GM10847 (cell line): ENCODE data around the gene ST7.

Source experiments
- POLR2A ChIP-seq: IDR thresholded peaks from 2 replicates; pipeline ENCODE4 v1.6.1; 2011; ENCODE audit not compliant: insufficient read length; ENCODE audit errors: extremely low read depth

ST7 gene

DNA sequence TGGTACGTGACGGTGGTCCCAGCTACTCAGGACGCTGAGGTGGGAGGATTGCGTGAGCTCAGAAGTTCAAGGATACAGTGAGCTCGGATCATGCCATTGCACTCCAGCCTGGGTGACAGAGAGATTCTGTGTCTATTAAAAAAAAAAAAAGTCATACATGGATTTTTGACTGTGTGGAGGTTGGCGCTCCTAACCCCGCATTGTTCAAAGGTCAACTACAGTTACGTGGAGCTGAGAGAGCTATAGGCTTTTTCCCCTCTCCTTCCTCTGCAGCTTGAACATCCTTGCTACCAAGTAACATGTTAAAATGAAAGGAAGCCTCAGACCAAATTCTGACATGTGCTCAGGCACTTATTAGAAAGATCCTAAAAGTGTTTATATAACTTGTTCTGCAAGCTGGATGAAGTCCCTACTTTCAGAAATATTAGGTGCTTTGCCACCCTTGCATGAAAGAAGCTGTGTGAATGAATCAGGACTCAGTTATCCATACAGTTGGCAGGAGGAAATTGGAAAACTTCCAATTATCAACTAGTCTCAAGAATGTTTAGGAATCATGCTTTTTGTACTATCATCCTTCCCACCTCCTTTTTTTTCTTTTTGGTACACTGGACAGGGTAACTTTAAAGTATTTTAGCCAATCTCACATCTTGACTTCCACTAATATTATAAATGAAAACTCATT is 12.5 kb upstream of the ST7 start:
- TF ChIP-seq POLR2A, result no peak

DNA sequence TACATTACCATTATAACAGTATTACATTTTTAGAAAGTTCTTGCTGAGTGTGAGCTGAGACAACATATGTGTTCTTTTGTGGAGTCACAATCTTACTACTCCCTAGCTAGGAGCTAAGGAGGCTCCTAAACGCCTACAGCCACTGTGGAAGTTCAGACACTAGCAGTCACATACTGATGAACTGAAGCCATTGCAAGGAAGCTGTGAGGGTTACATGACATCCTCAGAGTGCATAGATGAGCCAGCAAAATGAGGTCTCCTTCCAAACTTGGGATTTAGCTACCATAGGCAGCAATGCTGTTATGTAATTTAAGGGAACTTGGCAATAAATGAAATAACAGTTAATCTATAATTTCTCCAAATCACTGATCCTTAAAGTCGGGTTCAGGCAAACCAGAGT is 10.8 kb upstream of the ST7 start:
- TF ChIP-seq POLR2A, result no peak

DNA sequence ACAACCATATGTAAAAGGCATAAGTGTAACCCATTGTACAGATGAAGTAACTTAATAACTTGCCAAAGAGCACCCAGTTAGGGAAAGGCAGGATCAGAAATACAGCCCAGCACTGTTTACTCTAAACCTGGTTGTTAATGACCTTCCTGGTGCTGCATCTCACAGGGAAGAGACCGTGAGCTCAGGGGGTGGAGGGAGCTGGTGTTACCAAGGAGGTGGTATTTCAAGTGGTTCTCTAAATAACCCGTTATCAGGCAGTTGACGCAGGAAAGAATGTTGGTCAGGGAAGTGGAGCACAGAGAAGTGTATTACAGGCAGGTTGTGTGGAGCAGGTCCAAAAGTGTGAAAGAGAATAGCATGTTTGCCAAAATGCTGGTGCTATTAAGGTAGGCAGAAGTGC is 4.4 kb upstream of the ST7 start:
- no peak for TF ChIP-seq POLR2A

DNA sequence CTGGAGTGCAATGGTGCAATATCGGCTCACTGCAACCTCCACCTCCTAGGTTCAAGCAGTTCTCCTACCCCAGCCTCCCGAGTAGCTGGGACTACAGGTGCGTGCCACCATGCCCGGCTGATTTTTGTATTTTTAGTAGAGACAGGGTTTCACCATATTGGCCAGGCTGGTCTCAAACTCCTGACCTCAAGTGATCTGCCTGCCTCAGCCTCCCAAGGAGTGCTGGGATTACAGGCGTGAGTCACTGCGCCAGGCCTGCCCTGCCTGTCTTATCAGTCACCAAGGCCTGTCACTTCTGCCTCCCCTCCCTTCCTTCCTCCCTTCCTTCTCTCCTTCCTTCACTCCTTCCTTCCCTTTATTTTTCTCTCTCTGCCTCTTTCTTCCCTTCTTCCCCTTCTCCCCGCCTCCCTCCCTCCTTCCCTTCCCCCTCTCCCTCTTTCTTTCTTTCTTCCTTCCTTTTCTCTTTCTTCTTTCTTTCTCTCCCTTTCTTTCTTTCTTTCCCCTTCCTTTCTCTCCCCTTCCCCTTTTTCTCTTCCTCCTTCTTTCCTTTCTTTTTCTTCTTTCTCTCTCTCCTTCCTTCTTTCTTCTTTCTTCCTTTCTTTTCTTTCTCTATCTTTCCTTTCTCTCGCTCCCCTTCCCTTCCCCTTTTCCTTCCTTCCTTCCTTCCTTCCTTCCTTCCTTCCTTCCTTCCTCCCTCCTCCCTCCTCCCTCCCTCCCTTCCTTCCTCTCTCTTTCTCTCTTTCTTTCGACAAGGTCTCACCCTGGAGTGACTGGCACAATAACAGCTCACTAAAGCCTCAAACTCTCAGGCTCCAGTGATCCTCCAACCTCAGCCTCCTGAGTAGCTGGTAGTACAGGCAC is 3.1 kb upstream of the ST7 start:
- TF ChIP-seq POLR2A, result no peak

DNA sequence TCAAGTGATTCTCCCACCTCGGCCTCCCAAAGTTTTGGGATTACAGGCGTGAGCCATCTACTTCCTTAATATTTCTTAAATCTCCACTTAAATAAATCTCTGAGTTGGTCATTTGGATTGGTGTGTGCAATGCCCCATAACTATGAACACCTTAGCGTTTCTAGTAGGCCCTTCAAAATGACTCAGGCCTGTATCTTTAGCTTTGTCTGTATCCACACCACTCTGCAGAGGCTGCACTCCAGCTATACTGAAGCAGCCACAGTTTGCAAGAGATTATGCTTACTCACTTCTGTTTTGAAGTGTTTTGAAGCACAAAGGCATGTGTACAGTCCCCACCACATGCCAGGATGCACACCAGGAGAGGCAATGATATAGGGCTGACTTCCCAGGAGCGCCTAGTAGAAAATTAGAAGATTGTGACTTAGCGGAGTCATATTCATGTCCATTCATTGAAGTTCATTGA is 2.4 kb upstream of the ST7 start:
- TF ChIP-seq POLR2A, result no peak

DNA sequence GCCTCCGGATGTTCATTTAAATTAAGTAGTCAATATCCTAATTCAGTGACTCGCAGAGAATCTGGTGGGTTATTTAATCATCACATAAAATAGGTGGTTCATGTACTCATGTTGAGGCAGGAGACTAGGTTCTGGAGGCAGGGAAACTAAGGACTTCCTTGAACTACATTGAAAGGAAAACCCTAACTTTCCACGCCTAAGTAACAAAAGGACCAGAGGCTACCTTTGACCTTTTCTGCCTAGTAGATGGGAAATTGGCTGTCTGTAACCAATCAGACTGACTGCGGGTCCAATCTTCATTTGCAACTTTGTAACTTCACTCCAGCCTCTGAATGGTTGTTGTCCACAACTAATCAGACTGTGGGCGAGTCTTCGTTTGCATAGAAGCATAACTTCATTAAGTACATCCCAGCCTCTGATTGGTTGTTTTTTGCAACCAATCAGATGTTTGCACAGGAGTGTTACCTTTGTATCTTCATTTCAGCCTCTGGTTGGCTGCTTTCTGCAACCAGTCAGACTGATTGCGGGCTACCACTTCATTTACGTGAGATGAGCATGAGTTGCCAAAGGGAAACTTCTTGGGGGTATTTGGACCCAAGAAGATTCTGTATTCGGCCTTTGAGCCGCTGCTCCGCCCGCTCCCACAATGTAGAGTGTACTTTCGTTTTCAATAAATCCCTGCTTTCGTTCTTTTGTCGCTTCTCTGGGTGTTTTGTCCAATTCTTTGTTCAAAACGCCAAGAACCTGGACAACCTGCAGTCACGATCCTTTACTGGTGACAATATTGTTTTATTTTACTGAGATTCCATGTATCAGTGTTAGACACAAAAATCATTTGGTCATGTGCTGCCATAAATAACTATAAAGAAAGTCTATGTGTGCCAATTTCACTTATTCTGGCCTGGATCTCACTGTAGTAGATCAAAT is 1.7 kb upstream of the ST7 start:
- no peak for TF ChIP-seq POLR2A

DNA sequence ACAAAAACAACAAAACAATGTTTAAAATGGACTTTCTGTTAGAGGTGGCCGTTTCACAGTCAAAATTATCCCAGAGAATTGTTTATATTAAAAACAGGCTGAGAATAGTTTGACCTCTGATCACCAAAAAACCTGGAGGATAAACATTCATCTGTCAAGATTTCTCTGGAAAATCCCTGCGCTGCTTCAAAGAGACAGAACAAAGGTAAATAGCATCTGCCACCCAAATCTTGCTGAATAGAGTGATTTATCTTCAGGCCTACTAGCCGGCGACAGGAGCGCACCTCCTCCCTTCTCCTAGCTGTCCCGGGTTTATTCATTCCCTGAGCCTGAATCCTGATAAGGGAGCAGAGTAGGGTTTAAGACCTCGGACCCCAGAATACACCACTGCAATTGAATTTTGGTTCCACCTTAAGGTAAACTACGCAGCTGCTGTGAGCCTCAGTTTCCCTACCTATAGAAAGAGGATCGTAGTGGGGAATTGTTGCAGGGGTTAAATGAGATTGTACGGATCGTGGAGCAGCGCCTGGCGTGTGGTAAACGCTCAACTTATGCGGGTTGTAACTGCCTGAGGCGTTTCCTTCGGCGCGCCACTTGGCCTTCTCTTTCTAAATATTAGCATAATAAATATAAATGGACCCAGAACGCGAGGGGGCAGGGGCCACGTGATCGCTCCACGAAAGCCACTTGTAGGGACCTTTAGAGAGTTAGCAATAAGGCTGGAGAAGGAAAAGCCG is 498 bp upstream of the ST7 start:
- no peak for TF ChIP-seq POLR2A

DNA sequence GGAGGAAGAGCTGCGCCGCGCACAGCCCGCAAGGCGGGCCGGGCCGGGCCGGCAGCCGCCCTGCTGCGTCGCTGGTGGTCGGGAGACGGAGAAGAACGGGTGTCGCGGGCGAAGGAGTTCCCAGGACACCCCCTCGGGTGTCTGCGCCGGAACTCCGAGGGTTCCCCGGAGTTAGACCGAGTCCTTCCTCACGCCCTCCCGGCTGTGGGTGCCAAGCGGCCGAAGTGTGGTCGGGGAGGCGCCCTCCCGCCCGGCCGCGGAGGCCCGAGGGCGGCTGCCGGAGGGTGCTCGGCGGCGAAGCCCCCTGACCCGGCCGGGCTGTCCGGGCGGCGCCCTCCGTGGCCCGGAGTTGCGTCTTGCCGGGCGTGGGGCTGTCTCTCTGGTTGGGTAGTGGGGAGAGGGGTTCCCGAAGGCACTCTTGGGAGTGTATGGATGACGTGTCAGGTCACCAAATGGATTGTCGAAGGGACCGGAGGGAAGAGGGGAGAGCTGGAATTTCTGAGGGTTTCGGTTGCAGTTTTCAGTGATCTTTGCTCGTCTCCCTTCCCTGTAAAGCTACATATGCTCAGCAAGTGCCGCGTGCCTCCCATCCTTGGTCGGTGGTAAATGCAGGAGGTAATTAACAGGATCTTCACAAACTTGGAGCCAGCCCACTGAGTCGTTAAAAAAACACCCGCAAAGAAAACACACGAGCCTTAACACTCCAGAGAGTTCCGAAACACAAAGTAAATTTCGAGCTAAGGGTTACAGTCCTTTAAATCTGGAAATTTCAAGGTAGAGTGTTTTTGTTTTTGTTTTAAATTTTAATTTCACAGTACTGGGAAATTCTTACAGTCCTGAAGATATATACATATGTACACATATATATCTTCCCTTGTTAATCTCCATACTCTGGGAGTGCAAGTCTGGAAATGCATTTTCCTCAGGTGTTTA is 871 bp downstream of the ST7 start:
- TF ChIP-seq POLR2A, result no peak

DNA sequence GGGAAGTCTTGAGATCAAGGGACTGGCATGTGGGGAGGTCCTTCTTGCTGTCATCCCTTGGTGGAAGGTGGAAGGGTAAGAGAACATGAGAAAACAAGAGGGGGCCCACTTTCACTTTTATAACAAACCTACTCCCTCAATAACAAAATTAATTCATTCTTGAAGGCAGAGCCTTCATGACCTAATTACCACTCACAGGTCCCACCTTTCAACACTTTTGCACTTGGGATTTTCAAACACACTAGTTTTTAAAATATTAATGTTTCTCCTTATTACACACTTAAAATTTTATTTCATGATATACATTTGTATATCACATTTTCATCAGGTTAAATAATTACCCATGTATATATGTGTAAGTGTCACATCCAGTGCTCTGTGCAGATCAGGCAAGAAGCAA is 2.0 kb downstream of the ST7 start:
- TF ChIP-seq POLR2A, result no peak

DNA sequence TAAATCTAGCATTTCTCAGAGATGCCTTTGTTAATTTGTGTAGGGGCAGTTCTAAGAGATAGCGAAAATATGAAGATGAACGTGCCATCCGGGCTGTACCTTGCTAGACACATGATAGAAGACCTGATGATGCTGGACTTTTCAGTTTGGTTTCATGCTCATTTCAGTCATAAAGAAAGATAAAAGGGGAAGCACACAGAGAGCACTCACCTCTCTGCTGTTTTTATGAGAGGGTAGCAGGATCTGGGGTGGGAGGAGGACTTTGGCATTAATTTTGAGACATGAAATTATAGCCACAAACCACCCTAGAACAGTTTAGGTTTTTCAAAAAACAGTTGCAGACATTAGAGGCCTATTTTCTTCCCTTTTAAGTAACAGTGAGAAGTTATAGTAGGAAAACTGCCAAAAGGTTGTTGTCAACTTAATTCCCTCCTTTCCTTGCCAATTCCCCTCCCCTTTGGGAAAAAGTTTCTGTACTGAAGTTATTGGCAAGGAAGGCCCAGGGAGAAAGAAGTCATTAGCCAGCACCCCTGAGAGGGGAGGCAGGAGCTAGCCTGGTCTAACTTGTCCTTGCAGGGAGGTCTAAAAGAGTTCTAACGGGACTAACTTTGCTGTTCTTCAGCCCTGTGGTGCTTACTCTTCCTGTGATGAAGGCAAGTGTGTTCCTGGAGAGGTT is 2.6 kb downstream of the ST7 start:
- TF ChIP-seq POLR2A, result no peak

DNA sequence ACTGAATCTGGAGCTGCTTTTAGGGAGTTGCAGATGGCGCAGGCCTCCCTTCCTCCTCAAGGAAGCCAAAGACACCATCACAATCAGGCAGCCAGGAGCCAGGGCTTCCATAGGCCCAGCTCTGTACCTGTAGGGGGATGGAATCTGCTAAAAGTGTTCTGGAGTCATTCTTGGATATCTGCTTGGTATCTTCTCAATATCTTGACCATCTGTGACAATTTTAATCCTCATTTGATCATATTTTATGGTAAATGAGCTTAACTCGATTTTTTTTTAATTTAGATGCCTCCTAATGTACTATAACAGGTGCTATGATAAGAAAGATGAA is 3.1 kb downstream of the ST7 start:
- TF ChIP-seq POLR2A, result no peak

DNA sequence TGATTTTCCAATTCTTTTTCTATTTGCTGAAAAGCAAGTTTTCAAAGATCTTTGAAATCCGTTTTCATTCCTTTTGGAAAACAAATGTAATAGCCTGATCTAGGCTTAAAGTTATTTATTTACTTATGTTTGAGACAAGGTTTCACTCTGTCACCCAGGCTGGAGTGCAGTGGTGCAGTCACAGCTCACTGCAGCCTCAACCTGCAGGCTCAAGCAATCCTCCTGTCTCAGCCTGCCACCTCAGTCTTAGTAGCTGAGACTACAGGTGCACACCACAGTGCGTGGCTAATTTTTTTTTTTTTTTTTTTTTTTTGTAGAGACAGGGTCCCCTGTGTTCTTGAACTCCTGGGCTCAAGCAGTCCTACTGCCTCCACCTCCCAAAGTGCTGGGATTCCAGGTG is 4.6 kb downstream of the ST7 start:
- no peak for TF ChIP-seq POLR2A

DNA sequence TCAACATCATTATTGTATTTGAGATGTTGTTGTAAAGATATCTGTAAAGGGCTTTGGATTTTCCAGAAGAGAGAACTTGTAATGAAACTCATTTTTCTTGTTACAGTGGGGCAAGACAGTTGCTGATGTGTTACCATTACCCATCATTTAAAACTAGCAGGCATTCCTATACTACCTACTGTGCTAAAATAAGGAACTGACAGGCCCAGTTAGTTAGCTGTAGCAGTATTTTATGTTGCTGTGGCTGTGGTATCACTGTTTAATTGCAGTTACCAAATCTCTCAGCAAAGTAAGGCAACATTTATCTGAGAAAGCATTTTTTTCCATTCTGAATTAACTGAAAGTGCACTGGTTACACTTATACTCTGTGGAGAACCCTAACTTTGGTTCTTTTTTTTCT is 9.9 kb downstream of the ST7 start:
- TF ChIP-seq POLR2A, result no peak
